ENCODE results near the gene FABP1. TPM values are rescaled to one million over a fixed set of nuclear protein-coding genes. Genes with fewer than 3 reads are reported as not detected.

Gene FABP1
- total and polyA plus RNA-seq, 2 of the 4 experiments (the other 2 are of a cell fraction), result not detected

DNA sequence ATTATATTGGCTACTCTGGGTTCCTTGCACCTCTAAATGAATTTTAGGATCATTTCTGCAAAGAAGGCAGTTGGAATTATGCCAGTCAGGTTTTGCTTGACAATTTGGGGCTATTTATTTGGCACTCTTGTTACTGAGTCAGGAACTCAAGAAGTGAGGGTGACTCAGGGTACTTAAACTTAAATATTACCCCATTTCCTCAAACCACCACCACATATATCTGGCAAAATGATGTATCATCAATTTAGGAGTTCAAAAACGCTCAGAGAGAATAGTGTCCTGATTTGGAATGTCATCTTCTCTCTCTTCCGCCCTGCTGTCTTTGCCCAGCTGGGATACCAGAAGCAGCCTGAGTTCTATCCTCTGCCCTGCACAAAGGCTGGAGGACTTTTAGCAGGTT is 39.9 kb upstream of the FABP1 start:
- H3K27ac ChIP-seq (ENCODE audit: insufficient read depth, low read length), result no peak overlapping the region
- no peak overlapping the region for H3K56ac ChIP-seq (ENCODE audit: extremely low read depth, insufficient read depth, low read length)
- no peaks in the 10 kb centered on the region for H3K9me1 ChIP-seq (ENCODE audit: insufficient read depth, low read length)
- H3K4me1 ChIP-seq (ENCODE audit: control insufficient read depth, insufficient read depth, low read length), result no peaks in the 10 kb centered on the region
- H2AK9ac ChIP-seq (replicated peaks; ENCODE audit: low read depth, low read length, poor library complexity), result no peak overlapping the region
- no peak overlapping the region for H2BK20ac ChIP-seq (ENCODE audit: low read depth, low read length)
- no peak overlapping the region for H3K14ac ChIP-seq (replicated peaks; ENCODE audit: low read depth, low read length)
- ChIA-PET CTCF (no interaction called here), POLR2A (ENCODE audit: unreplicated experiment) (no interaction called here)
- no peaks in the 10 kb centered on the region for H4K20me1 ChIP-seq (ENCODE audit: insufficient read depth, low read length)
- no peaks in the 10 kb centered on the region for H3K36me3 ChIP-seq (ENCODE audit: control insufficient read depth, insufficient read depth, low read length)
- no peak overlapping the region for H4K8ac ChIP-seq (ENCODE audit: low read depth in 2 of 2, low read length in 2 of 2)
- H2AK5ac ChIP-seq (ENCODE audit: low read depth, low read length), result no peak overlapping the region
- intact Hi-C loops (cut with micrococcal nuclease), result no loop called here
- no peak overlapping the region for H3K4me2 ChIP-seq (ENCODE audit: low read depth, low read length)
- H3K9me3 ChIP-seq (ENCODE audit: control insufficient read depth, insufficient read depth, low read length), result no peaks in the 10 kb centered on the region
- DNase-seq, result no peak
- no TSS peak for BruUV-seq (replicated peaks)
- H4K5ac ChIP-seq (ENCODE audit: low read depth, low read length), result no peak overlapping the region
- no peak overlapping the region for H3K18ac ChIP-seq (ENCODE audit: low read depth, low read length)
- H3K79me1 ChIP-seq (ENCODE audit: low read depth in 1 of 2, low read length in 2 of 2), result no peaks in the 10 kb centered on the region
- no peak overlapping the region for H2BK5ac ChIP-seq (ENCODE audit: low read depth, low read length, poor library complexity, severe bottlenecking)
- H3K4ac ChIP-seq (ENCODE audit: low read depth, low read length), result no peak overlapping the region
- no peak for ATAC-seq (ENCODE audit: low read depth)
- no peak overlapping the region for H2AFZ ChIP-seq (replicated peaks; ENCODE audit: low read length, poor library complexity)
- H4K91ac ChIP-seq (ENCODE audit: insufficient read depth, low read depth, low read length), result no peak overlapping the region
- WGBS, 2 experiments (ENCODE audit: extremely low coverage in 2 of 2, insufficient read length in 1 of 2), result no CpG with 5 or more reads among the region's 2 CpGs
- H2BK120ac ChIP-seq (ENCODE audit: low read depth, low read length), result no peak overlapping the region
- in situ Hi-C loops (cut with MboI; ENCODE audit: low sequenced_read_pairs), result no loop called here
- H3K23ac ChIP-seq (ENCODE audit: low read depth, low read length), result no peak overlapping the region
- peaks cover 15% of the 10 kb centered on the region for H3K27me3 ChIP-seq (ENCODE audit: control insufficient read depth, insufficient read depth, low read length)
- no peak overlapping the region for H2BK15ac ChIP-seq (ENCODE audit: low read depth, low read length)
- no peak overlapping the region for H3K9ac ChIP-seq (ENCODE audit: low read depth, low read length)
- TF ChIP-seq MAFK (IDR thresholded peaks at IDR 0.05; ENCODE audit: low read depth, low read length) (peak; percentile 19; the same call in 1 of the 2 replicates), FOS (IDR thresholded peaks at IDR 0.05; ENCODE audit: low read depth, low read length) (no peak), RAD21 (IDR thresholded peaks at IDR 0.05; ENCODE audit: low read length) (no peak), NFE2L2 (IDR thresholded peaks at IDR 0.05; ENCODE audit: low read depth, low read length) (no peak), CTCF (conservative IDR thresholded peaks at IDR 0.05; ENCODE audit: low read depth, low read length) (no peak), POLR2A (IDR thresholded peaks at IDR 0.05; ENCODE audit: low read depth, low read length) (no peak)
- dilution Hi-C loops (cut with HindIII; ENCODE audit: low sequenced_read_pairs, unreplicated experiment), result no loop called here
- no peak overlapping the region for H3K4me3 ChIP-seq (ENCODE audit: insufficient read depth, low read depth, low read length)

Measured in IMR-90 (cell line).